ENCODE results near the gene TSPEAR.
"Not testable (repeated sequence)": the region's sequence is repeated elsewhere in the genome, so short reads cannot be mapped to it uniquely, and the experiment has no call there.

Gene TSPEAR

DNA sequence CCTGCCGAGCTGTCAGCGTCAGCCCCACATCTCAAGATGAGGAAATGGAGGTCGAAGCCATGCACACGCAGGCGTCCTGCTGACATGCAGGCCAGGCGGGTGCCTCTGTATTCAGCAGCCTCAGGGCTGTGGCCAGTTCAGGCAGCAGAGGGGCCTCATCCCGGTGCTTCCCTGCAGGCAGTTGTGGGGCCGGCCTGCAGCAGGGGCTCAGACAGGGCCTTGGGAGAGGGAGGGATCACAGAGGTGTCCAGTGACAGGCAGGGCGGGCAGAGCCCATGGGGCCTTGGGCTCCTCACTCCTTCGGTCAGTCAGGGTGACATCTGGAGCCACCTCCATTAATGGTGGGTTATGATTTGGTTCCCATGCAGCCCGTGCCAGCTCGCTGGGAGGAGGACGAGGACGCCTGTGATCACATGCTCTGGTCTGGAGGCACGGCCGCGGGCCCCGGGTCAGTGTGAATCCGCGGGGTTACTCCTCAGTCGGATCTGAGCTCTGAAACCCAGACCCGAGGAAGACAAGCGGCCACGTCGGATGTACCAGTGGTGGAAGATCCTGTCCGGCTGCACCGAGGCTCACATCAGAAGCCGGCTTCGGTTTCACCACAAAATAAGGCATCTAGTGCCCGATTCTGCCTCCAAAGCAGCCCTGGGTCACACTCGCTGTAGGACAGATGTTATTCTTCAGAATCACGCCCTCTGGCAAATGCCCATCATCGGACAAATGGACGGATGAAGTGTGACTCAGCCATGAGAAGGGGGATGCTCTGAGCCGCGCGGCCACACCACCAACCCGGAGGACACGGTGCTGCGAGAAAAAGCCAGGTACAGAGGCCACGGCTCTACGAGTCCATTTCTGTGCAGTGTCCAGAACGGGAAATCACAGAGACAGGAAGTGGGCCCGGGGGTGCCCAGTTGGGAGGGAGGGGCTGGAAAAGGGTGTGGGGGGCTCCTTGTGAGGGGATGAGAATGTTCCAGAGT lies 204.8 kb downstream of the TSPEAR start:
- Histone ChIP-seq H3K9me2 (replicated peaks; ENCODE audit: control insufficient read depth, low read length) (no peaks in the 10 kb centered on the region), H3K79me2 (ENCODE audit: control insufficient read depth, low read length) (no peaks in the 10 kb centered on the region), H3K9me3 (ENCODE audit: control insufficient read depth, insufficient read depth, low read length) (no peaks in the 10 kb centered on the region), H3K4me2 (ENCODE audit: low read length) (no peak overlapping the region), H3K27me3 (ENCODE audit: control insufficient read depth, low read length) (no peaks in the 10 kb centered on the region), H3K4me1 (ENCODE audit: control insufficient read depth, low read length) (no peaks in the 10 kb centered on the region), H3F3A (ENCODE audit: control insufficient read depth, insufficient read depth) (no peaks in the 10 kb centered on the region), H3K36me3 (ENCODE audit: control insufficient read depth, low read length) (no peaks in the 10 kb centered on the region), H3K4me3 (ENCODE audit: low read length) (no peak overlapping the region), H3K27ac (ENCODE audit: low read depth, low read length) (no peak overlapping the region), H4K20me1 (ENCODE audit: control insufficient read depth, insufficient read depth, low read depth, low read length) (no peaks in the 10 kb centered on the region)
- TF ChIP-seq, protein P1, sequence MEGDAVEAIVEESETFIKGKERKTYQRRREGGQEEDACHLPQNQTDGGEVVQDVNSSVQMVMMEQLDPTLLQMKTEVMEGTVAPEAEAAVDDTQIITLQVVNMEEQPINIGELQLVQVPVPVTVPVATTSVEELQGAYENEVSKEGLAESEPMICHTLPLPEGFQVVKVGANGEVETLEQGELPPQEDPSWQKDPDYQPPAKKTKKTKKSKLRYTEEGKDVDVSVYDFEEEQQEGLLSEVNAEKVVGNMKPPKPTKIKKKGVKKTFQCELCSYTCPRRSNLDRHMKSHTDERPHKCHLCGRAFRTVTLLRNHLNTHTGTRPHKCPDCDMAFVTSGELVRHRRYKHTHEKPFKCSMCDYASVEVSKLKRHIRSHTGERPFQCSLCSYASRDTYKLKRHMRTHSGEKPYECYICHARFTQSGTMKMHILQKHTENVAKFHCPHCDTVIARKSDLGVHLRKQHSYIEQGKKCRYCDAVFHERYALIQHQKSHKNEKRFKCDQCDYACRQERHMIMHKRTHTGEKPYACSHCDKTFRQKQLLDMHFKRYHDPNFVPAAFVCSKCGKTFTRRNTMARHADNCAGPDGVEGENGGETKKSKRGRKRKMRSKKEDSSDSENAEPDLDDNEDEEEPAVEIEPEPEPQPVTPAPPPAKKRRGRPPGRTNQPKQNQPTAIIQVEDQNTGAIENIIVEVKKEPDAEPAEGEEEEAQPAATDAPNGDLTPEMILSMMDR (IDR thresholded peaks at IDR 0.05; ENCODE audit: low read depth, low read length, poor library complexity, severe bottlenecking) = no peak
- TF ChIP-seq EZH2phosphoT487 (IDR thresholded peaks at IDR 0.05; ENCODE audit: borderline replicate concordance, low read length) = no peak

DNA sequence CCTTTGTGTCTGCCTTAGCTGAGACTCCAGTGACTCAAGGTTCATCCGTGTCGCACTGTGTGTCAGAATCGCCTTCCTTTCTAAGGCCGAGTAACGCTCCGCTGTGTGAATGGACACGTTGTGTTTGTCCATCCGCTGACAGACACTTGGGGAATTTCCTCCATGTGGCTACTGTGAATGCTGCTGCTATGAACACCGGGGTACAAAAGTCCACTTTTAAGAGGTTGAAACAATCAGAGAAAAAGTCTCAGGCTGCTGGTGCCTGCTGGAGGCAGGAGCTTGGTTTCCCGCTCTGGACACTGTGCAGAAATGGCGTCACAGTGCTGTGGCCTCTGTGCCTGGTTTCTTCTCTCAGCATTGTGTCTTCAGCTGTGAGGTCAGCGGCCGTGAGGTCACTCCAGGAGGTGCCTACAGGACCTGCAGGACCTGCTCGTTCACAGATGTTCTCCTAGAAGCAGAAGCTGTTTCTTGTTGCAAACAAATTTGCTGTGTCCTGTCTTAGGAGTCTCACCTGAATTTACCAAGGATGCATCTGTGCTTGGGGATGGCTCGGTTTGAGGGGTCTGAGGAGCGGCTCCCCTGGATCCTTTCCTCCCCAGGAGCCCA lies 205.6 kb downstream of the TSPEAR start:
- Histone ChIP-seq H3F3A (ENCODE audit: control insufficient read depth, insufficient read depth) (no peaks in the 10 kb centered on the region), H3K79me2 (ENCODE audit: control insufficient read depth, low read length) (no peaks in the 10 kb centered on the region), H4K20me1 (ENCODE audit: control insufficient read depth, insufficient read depth, low read depth, low read length) (no peaks in the 10 kb centered on the region), H3K9me2 (replicated peaks; ENCODE audit: control insufficient read depth, low read length) (no peaks in the 10 kb centered on the region), H3K27me3 (ENCODE audit: control insufficient read depth, low read length) (no peaks in the 10 kb centered on the region), H3K9me3 (ENCODE audit: control insufficient read depth, insufficient read depth, low read length) (no peaks in the 10 kb centered on the region), H3K4me3 (ENCODE audit: low read length) (no peak overlapping the region), H3K27ac (ENCODE audit: low read depth, low read length) (no peak overlapping the region), H3K4me2 (ENCODE audit: low read length) (no peak overlapping the region), H3K4me1 (ENCODE audit: control insufficient read depth, low read length) (no peaks in the 10 kb centered on the region), H3K36me3 (ENCODE audit: control insufficient read depth, low read length) (no peaks in the 10 kb centered on the region)
- no peak for TF ChIP-seq EZH2phosphoT487 (IDR thresholded peaks at IDR 0.05; ENCODE audit: borderline replicate concordance, low read length)
- TF ChIP-seq, protein P1 (IDR thresholded peaks at IDR 0.05; ENCODE audit: low read depth, low read length, poor library complexity, severe bottlenecking) = no peak

DNA sequence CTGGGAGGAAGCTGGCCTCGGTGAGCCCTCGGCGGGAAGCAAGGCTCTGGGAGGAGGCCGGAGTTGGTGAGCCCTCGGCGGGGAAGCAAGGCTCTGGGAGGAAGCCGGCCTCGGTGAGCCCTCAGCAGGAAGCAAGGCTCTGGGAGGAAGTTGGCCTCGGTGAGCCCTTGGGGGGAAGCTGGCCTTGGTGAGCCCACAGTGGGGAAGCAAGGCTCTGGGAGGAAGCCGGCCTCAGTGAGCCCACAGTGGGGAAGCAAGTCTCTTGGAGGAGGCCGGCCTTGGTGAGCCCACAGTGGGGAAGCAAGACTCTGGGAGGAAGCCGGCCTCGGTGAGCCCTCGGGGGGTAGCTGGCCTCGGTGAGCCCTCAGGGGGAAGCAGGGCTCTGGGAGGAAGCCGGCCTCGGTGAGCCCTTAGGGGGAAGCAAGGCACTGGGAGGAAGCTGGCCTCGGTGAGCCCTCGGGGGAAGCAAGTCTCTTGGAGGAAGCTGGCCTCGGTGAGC lies 207.4 kb downstream of the TSPEAR start:
- H3K27ac ChIP-seq (ENCODE audit: low read depth, low read length) = no peak overlapping the region
- H3K36me3 ChIP-seq (ENCODE audit: control insufficient read depth, low read length) = no peaks in the 10 kb centered on the region
- no peaks in the 10 kb centered on the region for H3F3A ChIP-seq (ENCODE audit: control insufficient read depth, insufficient read depth)
- no peaks in the 10 kb centered on the region for H3K9me3 ChIP-seq (ENCODE audit: control insufficient read depth, insufficient read depth, low read length)
- no peak for TF ChIP-seq EZH2phosphoT487 (IDR thresholded peaks at IDR 0.05; ENCODE audit: borderline replicate concordance, low read length)
- TF ChIP-seq, protein P1 (IDR thresholded peaks at IDR 0.05; ENCODE audit: low read depth, low read length, poor library complexity, severe bottlenecking) = no peak
- no peak overlapping the region for H3K4me2 ChIP-seq (ENCODE audit: low read length)
- no peaks in the 10 kb centered on the region for H4K20me1 ChIP-seq (ENCODE audit: control insufficient read depth, insufficient read depth, low read depth, low read length)
- H3K9me2 ChIP-seq (replicated peaks; ENCODE audit: control insufficient read depth, low read length) = no peaks in the 10 kb centered on the region
- no peak overlapping the region for H3K4me3 ChIP-seq (ENCODE audit: low read length)
- no peaks in the 10 kb centered on the region for H3K79me2 ChIP-seq (ENCODE audit: control insufficient read depth, low read length)
- H3K4me1 ChIP-seq (ENCODE audit: control insufficient read depth, low read length) = no peaks in the 10 kb centered on the region
- no peaks in the 10 kb centered on the region for H3K27me3 ChIP-seq (ENCODE audit: control insufficient read depth, low read length)

DNA sequence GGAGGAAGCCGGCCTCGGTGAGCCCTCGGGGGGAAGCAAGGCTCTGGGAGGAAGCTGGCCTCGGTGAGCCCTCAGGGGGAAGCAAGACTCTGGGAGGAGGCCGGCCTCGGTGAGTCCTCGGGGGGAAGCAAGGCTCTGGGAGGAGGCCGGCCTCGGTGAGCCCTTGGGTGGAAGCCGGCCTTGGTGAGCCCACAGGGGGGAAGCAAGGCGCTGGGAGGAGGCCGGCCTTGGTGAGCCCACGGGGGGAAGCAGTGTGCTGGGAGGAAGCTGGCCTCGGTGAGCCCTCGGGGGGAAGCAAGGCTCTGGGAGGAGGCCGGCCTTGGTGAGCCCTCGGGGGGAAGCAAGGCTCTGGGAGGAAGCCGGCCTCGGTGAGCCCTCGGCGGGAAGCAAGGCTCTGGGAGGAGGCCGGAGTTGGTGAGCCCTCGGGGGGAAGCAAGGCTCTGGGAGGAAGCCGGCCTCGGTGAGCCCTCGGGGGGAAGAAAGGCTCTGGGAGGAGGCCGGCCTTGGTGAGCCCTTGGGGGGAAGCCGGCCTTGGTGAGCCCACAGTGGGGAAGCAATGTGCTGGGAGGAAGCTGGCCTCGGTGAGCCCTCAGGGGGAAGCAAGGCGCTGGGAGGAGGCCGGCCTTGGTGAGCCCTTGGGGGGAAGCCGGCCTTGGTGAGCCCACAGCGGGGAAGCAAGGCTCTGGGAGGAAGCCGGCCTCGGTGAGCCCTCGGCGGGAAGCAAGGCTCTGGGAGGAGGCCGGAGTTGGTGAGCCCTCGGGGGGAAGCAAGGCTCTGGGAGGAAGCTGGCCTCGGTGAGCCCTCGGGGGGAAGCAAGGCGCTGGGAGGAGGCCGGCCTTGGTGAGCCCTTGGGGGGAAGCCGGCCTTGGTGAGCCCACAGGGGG lies 208.1 kb downstream of the TSPEAR start:
- H3K4me3 ChIP-seq (ENCODE audit: low read length); H3K4me1 ChIP-seq (ENCODE audit: control insufficient read depth, low read length); H3K4me2 ChIP-seq (ENCODE audit: low read length); H3K9me2 ChIP-seq (replicated peaks; ENCODE audit: control insufficient read depth, low read length); H3K36me3 ChIP-seq (ENCODE audit: control insufficient read depth, low read length); H3K9me3 ChIP-seq (ENCODE audit: control insufficient read depth, insufficient read depth, low read length); H4K20me1 ChIP-seq (ENCODE audit: control insufficient read depth, insufficient read depth, low read depth, low read length); H3F3A ChIP-seq (ENCODE audit: control insufficient read depth, insufficient read depth); H3K79me2 ChIP-seq (ENCODE audit: control insufficient read depth, low read length); H3K27me3 ChIP-seq (ENCODE audit: control insufficient read depth, low read length); H3K27ac ChIP-seq (ENCODE audit: low read depth, low read length): not testable (repeated sequence)

All from DOHH2 (cell line).